Epithelial cell of prostate (primary cell): Measurements from ENCODE around the gene GARIN5B.
A peak's percentile ranks its signal among the peaks of the same experiment; 100 is the strongest.

ENCODE experiments used
- DNase-seq: peaks from one replicate; pipeline ENCODE4 v3.0.0-alpha.2; 2011; ENCODE audit warnings: low read depth, low spot score
- H3K27ac ChIP-seq: fragments of 450-650 bp; 2 replicates; pipeline ENCODE4 v1.5.1; 2017; ENCODE audit warnings: mild to moderate bottlenecking

The GARIN5B gene

GRCh38 chr19:55352549-55353145, 10.4 kb downstream of the GARIN5B start:
- DNase-seq: no peak
- peak overlapping the region; percentile 49 for H3K27ac ChIP-seq

- H3K27ac ChIP-seq: peak overlapping the region; percentile 49
- DNase-seq: no peak
These were observed 11.0 kb downstream of the GARIN5B start for GRCh38 chr19:55352040-55352439.

GRCh38 chr19:55350620-55351315, 12.3 kb downstream of the GARIN5B start:
- DNase-seq: no peak
- no peak overlapping the region for H3K27ac ChIP-seq

GRCh38 chr19:55348317-55349034, 14.6 kb downstream of the GARIN5B start:
- H3K27ac ChIP-seq: no peak overlapping the region

GRCh38 chr19:55347442-55348009, 15.5 kb downstream of the GARIN5B start:
- no peak for DNase-seq
- no peak overlapping the region for H3K27ac ChIP-seq

More at GRCh38 chr19:55348317-55349034, 14.6 kb downstream of the GARIN5B start:
- no peak for DNase-seq

- H3K27ac ChIP-seq: no peak overlapping the region
- no peak for DNase-seq
These were observed 16.2 kb downstream of the GARIN5B start for GRCh38 chr19:55346725-55347441.

- no peak overlapping the region for H3K27ac ChIP-seq
These were observed 17.0 kb downstream of the GARIN5B start for GRCh38 chr19:55345818-55346724.

GRCh38 chr19:55345101-55345817, 17.8 kb downstream of the GARIN5B start:
- H3K27ac ChIP-seq: peak overlapping the region; percentile 26
- no peak for DNase-seq

More at GRCh38 chr19:55345818-55346724, 17.0 kb downstream of the GARIN5B start:
- no peak for DNase-seq

- DNase-seq: no peak
- peak overlapping the region; percentile 26 for H3K27ac ChIP-seq
These were observed 18.6 kb downstream of the GARIN5B start for GRCh38 chr19:55344444-55344843.

GRCh38 chr19:55341595-55342531, 21.2 kb downstream of the GARIN5B start:
- no peak for DNase-seq
- H3K27ac ChIP-seq: no peak overlapping the region

- DNase-seq: no peak
- H3K27ac ChIP-seq: peak overlapping the region; percentile 100
These were observed 21.9 kb downstream of the GARIN5B start for GRCh38 chr19:55341171-55341588.

GRCh38 chr19:55340784-55341147, 22.3 kb downstream of the GARIN5B start:
- DNase-seq: no peak
- peak overlapping the region; percentile 100 for H3K27ac ChIP-seq

GRCh38 chr19:55339889-55340783, 22.9 kb downstream of the GARIN5B start:
- H3K27ac ChIP-seq: peak overlapping the region; percentile 100
- no peak for DNase-seq

- DNase-seq: peak; percentile 99
- H3K27ac ChIP-seq: peak within 1 kb of the TSS; percentile 100
These were observed 23.8 kb downstream of the GARIN5B start, which contains the start of gene KMT5C for GRCh38 chr19:55339105-55339888. Gene KMT5C (plus strand): TSS chr19:55339876. CDS start chr19:55341937, 2,061 bp downstream.

- peak overlapping the region; percentile 52 for H3K27ac ChIP-seq
These were observed 27.0 kb downstream of the GARIN5B start for GRCh38 chr19:55336101-55336500.

GRCh38 chr19:55333870-55334269, 29.2 kb downstream of the GARIN5B start:
- H3K27ac ChIP-seq: no peak overlapping the region
- no peak for DNase-seq

More at GRCh38 chr19:55336101-55336500, 27.0 kb downstream of the GARIN5B start:
- DNase-seq: peak; percentile 79
